Muscle of leg (tissue), 11 donors: ENCODE results near the gene TCOF1. TPM values are rescaled to one million over a fixed set of nuclear protein-coding genes. Genes with fewer than 3 reads are reported as not detected.

ENCODE experiments used
- DNase-seq: peaks from one replicate; pipeline ENCODE4 v3.0.0; 2013
- H3K27ac ChIP-seq: one replicate; pipeline ENCODE4 v1.5.1; 2013; ENCODE audit warnings: mild to moderate bottlenecking, low read length, control low read depth
- H3K27me3 ChIP-seq: one replicate; pipeline ENCODE4 v1.6.1; 2013; ENCODE audit warnings: low read length; ENCODE audit not compliant: control insufficient read depth, insufficient read depth
- H3K36me3 ChIP-seq: one replicate; pipeline ENCODE4 v1.6.1; 2013; ENCODE audit warnings: low read length; ENCODE audit not compliant: control insufficient read depth, insufficient read depth
- H3K4me1 ChIP-seq: one replicate; pipeline ENCODE4 v1.6.1; 2013; ENCODE audit warnings: low read length; ENCODE audit not compliant: control insufficient read depth, insufficient read depth
- H3K4me3 ChIP-seq: one replicate; pipeline ENCODE4 v1.5.1; 2013; ENCODE audit warnings: low read length, control low read depth
- H3K9me3 ChIP-seq: replicated peaks from 2 replicates; pipeline ENCODE4 v1.6.1; 2013; ENCODE audit warnings: low read depth, low read length; ENCODE audit not compliant: control insufficient read depth
- WGBS: methylation state at CpG from one replicate; pipeline ENCODE4 v1.1.5; 2013; ENCODE audit warnings: missing lambda C conversion rate; ENCODE audit not compliant: insufficient coverage; 5-methylcytosine and 5-hydroxymethylcytosine counted together
- polyA plus RNA-seq, 8 donors: library from polyadenylated mRNA; unstranded; fragments of 120-200 nt; gene quantifications; one replicate each; pipeline versions ENCODE4 v1.2.1 to v1.2.3, GENCODE V29; 2013; ENCODE audit warnings: inconsistent platforms in 1 of 8, low replicate concordance in 1 of 8; ENCODE audit not compliant: insufficient read length in 8 of 8, insufficient read depth in 1 of 8
- total RNA-seq: library from RNA; stranded (reverse); fragments of 120-200 nt; gene quantifications from one replicate; pipeline ENCODE4 v1.2.4, GENCODE V29; 2013

Gene TCOF1
- total and polyA plus RNA-seq, 9 donors, result 12.6 to 26.1 (median 22.5) TPM

DNA sequence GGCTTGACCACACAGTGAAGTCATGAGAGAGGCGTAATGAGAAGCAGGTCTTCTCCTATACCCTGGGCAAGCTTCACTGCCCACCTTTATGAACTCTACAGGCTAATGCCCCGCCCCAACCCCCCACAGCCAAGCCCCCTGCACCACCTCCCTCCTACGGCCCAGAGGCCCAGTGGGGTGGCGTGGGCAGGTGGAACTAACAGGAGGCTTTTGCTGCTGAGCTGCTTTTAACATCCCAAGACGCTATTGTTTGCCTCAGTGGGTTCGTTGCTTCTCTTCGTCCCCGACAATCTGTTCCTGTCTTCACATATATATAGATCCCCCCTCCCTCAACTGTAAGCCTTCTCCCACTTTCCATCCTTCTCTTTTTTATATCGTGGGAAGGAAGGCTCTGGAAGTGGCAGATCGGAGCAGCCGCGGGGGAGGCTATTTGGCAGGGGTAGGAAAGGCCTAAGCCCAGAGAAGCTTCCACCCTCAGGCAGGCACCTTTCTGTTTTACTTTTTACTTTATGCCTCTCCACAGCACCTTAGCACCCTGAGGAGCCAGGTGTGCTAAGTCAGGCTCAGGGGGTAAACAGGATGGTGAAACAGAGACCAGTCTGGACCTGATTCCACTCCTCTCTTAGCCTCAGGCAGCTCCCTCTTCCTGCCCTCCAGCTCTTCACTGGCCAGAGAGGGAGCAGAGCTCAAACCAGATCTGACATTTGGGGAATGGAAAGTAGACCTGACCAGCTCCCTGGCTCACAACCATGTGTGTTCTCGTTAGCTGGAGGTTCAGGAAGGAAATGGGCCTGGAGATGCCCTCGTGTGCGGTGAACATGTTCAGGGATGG is 28.7 kb downstream of the TCOF1 start:
- Histone ChIP-seq H3K36me3 (peaks cover 94% of the 10 kb centered on the region), H3K4me1 (no peaks in the 10 kb centered on the region), H3K27ac (no peak overlapping the region), H3K27me3 (no peaks in the 10 kb centered on the region), H3K9me3 (no peaks in the 10 kb centered on the region), H3K4me3 (no peak overlapping the region)
- WGBS, result 74% methylated on average over 7 of the region's 15 CpGs
- DNase-seq, result no peak

DNA sequence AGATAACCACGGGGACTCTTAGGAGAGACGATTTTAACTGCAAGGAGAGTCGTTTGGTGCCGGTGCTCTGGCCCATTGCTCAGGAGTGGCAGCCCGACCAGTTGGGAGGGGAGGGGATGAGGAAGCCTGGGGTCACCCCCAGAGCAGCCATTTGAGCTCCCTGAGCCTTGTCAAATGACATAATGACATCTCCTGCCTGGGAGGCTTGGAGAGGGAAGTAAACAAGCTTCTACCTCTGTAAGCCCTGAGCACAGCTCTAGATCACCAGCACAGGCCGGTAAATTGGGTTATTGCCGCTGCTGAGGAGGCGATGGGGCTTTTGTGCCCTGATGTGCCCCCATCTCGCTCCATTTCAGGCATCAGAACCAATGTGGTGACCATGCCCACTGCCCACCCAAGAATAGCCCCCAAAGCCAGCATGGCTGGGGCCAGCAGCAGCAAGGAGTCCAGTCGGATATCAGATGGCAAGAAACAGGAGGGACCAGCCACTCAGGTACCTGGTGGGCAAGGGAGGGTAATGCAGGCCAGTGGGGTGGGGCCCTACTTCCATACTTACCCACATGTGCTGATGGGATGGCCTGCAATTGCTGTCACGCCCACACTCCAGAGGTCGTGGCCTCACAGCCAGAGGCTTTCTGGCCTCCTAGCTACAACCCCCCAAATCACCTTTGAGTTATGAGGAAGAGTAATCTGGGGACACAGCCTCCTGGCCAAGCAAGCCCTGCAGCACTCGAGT is 32.2 kb downstream of the TCOF1 start:
- peaks cover 92% of the 10 kb centered on the region for H3K36me3 ChIP-seq
- H3K9me3 ChIP-seq, result no peaks in the 10 kb centered on the region
- WGBS, result 37% methylated on average over 6 of the region's 13 CpGs
- no peak overlapping the region for H3K4me3 ChIP-seq
- no peaks in the 10 kb centered on the region for H3K4me1 ChIP-seq
- no peak for DNase-seq
- no peaks in the 10 kb centered on the region for H3K27me3 ChIP-seq
- H3K27ac ChIP-seq, result no peak overlapping the region

DNA sequence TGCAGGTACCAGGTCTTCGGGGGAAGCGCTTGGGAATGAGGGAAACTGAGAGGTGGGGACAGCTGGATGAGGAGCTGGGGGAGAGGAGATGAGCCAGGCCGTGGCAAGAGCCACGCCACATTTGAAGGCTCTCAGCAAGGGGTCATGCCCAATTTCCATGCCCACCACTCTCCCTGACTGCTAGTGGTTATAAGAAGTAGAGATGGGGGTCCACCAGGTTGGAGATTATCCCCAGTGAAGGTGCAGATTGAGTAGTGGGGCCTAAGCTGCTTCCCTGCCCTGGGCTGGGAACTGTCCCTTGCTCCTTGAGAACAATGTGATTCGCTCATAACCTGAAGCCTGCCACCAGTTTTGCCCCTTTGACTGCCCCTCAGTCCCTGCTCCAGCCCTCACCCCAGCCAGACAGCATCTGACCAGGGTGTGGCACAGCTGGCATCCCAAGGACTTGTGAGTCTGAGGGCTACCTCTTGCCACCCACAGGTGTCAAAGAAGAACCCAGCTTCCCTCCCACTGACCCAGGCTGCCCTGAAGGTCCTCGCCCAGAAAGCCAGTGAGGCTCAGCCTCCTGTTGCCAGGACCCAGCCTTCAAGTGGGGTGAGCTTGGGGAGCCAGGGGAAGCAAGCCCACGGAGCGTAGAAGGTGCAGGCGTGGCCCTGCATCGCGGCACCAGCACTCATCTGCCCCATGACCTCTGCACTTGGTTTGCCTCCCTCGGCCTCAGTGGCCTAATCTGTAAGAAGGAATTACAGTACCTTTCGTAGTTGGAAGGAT is 33.8 kb downstream of the TCOF1 start:
- H3K4me3 ChIP-seq, result no peak overlapping the region
- peaks cover 93% of the 10 kb centered on the region for H3K36me3 ChIP-seq
- no peak overlapping the region for H3K27ac ChIP-seq
- no peak for DNase-seq
- no peaks in the 10 kb centered on the region for H3K9me3 ChIP-seq
- H3K4me1 ChIP-seq, result no peaks in the 10 kb centered on the region
- 92% methylated on average over 10 of the region's 13 CpGs for WGBS
- no peaks in the 10 kb centered on the region for H3K27me3 ChIP-seq

DNA sequence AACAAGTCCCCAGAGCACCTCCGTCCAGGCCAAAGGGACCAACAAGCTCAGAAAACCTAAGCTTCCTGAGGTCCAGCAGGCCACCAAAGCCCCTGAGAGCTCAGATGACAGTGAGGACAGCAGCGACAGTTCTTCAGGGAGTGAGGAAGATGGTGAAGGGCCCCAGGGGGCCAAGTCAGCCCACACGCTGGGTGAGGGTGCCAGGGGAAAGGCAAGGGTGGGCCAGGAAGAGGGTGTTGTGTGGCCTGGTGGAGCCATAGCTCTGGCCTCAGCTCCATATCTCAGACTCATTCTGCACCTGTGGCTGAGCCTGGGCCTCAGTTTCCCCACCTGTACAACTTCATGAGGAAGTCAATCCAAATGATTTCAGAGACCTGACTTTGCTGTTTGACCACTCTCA is 34.5 kb downstream of the TCOF1 start:
- Histone ChIP-seq H3K4me1 (no peaks in the 10 kb centered on the region), H3K27me3 (no peaks in the 10 kb centered on the region), H3K27ac (no peak overlapping the region), H3K9me3 (no peaks in the 10 kb centered on the region), H3K4me3 (no peak overlapping the region), H3K36me3 (peaks cover 92% of the 10 kb centered on the region)
- DNase-seq, result no peak
- 87% methylated on average over 2 of the region's 3 CpGs for WGBS

DNA sequence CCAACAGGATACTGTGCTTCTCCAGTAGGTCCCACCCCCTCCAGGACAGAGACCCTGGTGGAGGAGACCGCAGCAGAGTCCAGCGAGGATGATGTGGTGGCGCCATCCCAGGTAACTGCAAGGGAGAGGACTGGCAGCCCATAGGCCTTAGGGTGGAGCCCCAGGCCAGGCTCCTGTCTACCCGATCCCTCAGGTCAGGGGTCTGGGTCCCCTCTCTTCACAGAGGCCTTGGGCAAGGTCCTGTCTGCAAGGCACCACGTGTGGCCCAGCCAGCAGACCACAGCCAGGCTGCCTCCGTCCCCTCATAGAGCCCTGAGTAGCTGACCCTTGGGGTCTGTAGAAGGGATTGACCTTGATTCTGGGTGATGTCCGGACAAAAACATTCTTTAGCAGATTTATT is 35.2 kb downstream of the TCOF1 start:
- DNase-seq, result no peak
- H3K4me1 ChIP-seq, result no peaks in the 10 kb centered on the region
- 91% methylated on average over 4 of the region's 7 CpGs for WGBS
- H3K9me3 ChIP-seq, result no peaks in the 10 kb centered on the region
- H3K27me3 ChIP-seq, result no peaks in the 10 kb centered on the region
- H3K27ac ChIP-seq, result no peak overlapping the region
- peaks cover 92% of the 10 kb centered on the region for H3K36me3 ChIP-seq
- H3K4me3 ChIP-seq, result no peak overlapping the region

DNA sequence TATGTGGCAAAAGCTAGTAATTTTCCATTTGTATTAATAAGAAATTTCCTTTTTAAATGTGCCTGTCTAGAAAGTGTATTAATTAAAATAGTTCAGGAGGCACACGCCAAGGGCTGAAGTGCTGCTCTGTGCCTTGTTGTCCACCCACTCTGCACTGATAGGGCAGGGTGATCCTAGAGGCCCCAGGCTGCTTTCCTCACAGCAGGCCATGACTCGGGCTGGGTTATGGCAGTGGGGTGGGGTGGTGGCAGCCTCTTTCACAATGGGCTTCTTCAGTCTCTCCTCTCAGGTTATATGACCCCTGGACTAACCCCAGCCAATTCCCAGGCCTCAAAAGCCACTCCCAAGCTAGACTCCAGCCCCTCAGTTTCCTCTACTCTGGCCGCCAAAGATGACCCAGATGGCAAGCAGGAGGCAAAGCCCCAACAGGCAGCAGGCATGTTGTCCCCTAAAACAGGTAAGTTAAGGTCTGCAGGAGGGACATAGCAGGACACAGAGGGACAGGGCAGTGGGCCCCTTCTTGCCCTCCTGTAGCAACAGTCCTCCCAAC is 35.7 kb downstream of the TCOF1 start:
- Histone ChIP-seq H3K4me3 (no peak overlapping the region), H3K27ac (no peak overlapping the region), H3K36me3 (peaks cover 92% of the 10 kb centered on the region), H3K27me3 (no peaks in the 10 kb centered on the region), H3K4me1 (no peaks in the 10 kb centered on the region), H3K9me3 (no peaks in the 10 kb centered on the region)
- WGBS, result 60% methylated on average over 1 of the region's 3 CpGs
- DNase-seq, result no peak

DNA sequence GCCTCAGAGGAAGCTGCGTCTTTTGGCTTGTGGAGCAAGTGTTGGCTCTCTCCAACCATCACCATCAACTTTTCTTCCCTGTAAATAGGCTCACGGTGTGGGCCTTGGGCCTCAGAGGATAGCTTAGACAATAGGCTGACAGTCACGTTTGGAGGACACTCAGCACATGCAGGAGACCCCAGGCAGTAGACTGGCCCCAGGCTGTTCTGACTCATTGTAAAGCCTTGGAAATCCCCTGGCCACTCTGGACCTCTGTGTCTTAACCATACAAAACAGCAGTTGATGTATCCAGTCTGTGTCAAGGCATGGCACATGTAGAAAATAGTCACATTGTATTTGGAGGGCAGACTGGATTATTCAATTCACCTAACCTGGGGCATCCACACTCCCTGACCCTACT is 36.6 kb downstream of the TCOF1 start:
- Histone ChIP-seq H3K27ac (no peak overlapping the region), H3K27me3 (no peaks in the 10 kb centered on the region), H3K4me1 (no peaks in the 10 kb centered on the region), H3K4me3 (no peak overlapping the region), H3K9me3 (no peaks in the 10 kb centered on the region), H3K36me3 (peaks cover 94% of the 10 kb centered on the region)
- 78% methylated on average over 3 of the region's 3 CpGs for WGBS
- no peak for DNase-seq

DNA sequence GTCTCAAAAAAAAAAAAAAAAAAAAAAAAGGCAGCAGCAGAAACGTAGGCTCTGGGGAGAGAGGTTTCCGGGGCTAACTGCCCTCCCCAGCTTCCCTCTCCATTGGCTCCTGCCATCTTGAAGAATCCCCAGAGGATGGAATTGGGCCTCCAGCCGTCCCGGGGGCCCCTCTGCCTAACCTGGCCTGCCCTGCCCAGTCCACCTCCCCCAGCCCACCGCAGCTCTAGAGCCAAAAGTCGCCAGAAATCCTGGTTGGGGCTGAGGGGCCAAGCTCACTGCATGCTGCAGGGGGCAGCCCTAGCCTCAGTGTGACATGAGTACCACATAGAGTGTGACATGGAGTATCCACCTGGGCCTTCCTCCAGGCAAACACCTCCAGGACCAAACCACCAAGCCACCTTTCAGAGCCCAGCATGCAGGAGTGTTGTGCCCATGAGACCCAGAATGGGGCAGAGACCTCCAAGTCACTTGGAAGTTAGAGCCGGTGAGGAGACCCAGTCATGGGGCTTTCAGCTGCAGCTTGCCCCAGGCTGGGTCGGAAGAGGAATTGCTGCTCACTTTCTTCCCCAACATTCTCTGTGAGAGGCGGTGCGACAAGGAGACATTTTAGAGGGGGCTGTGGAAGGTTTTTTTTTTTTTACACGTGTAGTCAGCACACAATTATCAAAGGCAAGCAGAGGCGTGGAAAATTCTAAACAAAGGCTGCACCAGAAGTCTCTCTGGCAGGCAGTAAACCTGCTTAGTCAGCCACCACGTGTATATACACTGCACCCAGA is 37.6 kb downstream of the TCOF1 start:
- H3K9me3 ChIP-seq, result no peaks in the 10 kb centered on the region
- H3K27ac ChIP-seq, result no peak overlapping the region
- H3K36me3 ChIP-seq, result peaks cover 94% of the 10 kb centered on the region
- H3K4me1 ChIP-seq, result no peaks in the 10 kb centered on the region
- 89% methylated on average over 5 of the region's 13 CpGs for WGBS
- DNase-seq, result no peak
- H3K27me3 ChIP-seq, result no peaks in the 10 kb centered on the region
- H3K4me3 ChIP-seq, result no peak overlapping the region

DNA sequence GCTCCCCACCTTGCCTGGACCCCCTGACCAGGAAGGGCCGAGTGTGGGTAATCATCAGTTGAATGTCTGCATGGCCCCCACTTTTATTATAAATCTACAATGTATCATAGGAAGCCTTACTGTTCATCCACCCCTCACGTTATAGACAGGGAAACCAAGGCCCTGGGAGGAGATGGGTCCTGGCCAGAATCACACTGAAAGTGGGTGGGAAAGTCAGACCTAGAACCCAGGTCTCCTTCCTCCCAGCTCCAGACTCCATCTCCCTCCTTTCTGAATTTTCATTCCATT is 38.1 kb downstream of the TCOF1 start:
- Histone ChIP-seq H3K36me3 (peaks cover 94% of the 10 kb centered on the region), H3K4me3 (no peak overlapping the region), H3K27me3 (no peaks in the 10 kb centered on the region), H3K27ac (no peak overlapping the region), H3K4me1 (no peaks in the 10 kb centered on the region), H3K9me3 (no peaks in the 10 kb centered on the region)
- no peak for DNase-seq
- WGBS, result no CpG with 5 or more reads among the region's 2 CpGs
